Sigmoid colon (tissue), 3 donors: Measurements from ENCODE around the gene CNTNAP5.

Source experiments
- CTCF ChIP-seq, 4 experiments: fragments of 450-650 bp in 3 of 4; fragments of 200-600 bp in 1 of 4; IDR thresholded peaks; one replicate each; pipeline ENCODE4 v1.5.1; 2016 to 2019; ENCODE audit warnings: antibody characterized with exemption in 4 of 4, mild to moderate bottlenecking in 3 of 4, moderate library complexity in 2 of 4
- POLR2A ChIP-seq, 2 donors: fragments of 450-650 bp; IDR thresholded peaks; one replicate each; pipeline ENCODE4 v1.6.1; 2016; ENCODE audit warnings: antibody characterized with exemption in 2 of 2, mild to moderate bottlenecking in 2 of 2, moderate library complexity in 2 of 2

DNA sequence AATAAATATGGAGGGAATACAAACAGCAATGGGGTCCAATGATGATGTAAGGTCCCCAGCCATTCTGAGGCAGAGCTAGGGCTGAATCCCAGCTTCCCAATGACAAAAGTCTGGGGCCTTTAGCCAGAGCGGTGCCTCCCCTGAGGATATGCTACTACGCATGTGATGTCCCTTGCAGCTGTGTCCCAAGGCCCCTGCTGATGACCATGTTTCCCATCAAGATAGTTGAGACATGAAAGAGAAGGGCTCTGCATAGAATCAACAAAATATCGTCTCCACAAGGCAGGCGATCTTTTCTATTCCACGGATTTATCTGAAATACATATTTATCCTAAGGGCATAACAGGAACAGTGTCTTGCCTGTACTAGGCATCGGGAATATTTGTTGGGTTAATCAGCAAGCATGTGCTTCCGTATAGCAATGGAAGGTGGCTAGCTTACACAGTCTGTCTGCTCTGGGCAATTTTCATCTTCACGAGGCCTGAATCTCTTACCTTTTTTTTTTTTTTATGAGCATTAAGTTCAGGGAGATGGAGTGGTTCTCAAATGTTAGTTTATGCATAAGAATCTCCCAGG, 284.6 kb downstream of the CNTNAP5 start:
- TF ChIP-seq CTCF (IDR thresholded peaks at IDR 0.05): no peak
- no peak for TF ChIP-seq POLR2A (IDR thresholded peaks at IDR 0.05)
